ENCODE results near the gene TTC22. TPM values are rescaled to one million over a fixed set of nuclear protein-coding genes. Genes with fewer than 3 reads are reported as not detected.
A peak's percentile ranks its signal among the peaks of the same experiment; 100 is the strongest.

The TTC22 gene
- polyA plus RNA-seq (ENCODE audit: insufficient read length in 10 of 10), result 1 to 10 TPM in 2 of 10 donors, under 1 TPM in 5, not detected in 3; 0.06 to 1.7 (median 0.23) TPM
- long read RNA-seq, donor 1, result 0 reads
- long read RNA-seq, donor 2, result 0 reads
- long read RNA-seq, donor 3, result 0 reads
- long read RNA-seq, donor 4, result 0 reads
- long read RNA-seq, donor 5, result 0 reads
- long read RNA-seq, donor 6, result 0 reads
- long read RNA-seq, donor 7, result 0 reads
- long read RNA-seq, donor 8, result 0 reads
- long read RNA-seq, donor 9, result 0 reads

- no peak for DNase-seq
Measured at GRCh38 chr1:54800899-54801759, at the start of gene TTC22. Gene TTC22 (minus strand): TSS chr1:54801323. CDS start chr1:54801163, 160 bp downstream.

GRCh38 chr1:54850737-54851136 lies 49.6 kb upstream of the TTC22 start:
- peak; percentile 3 to 69 (median 15) for DNase-seq

- DNase-seq, result peak in 1 of 3 donors; percentile 5
Measured at GRCh38 chr1:54850069-54850730, 49.1 kb upstream of the TTC22 start.

GRCh38 chr1:54849219-54850068 lies 48.3 kb upstream of the TTC22 start:
- DNase-seq, result peak in 2 of 3 donors; percentile 23 to 48

- no peak for DNase-seq
Measured at GRCh38 chr1:54848134-54848948, 47.2 kb upstream of the TTC22 start.

- no peak for DNase-seq
Measured at GRCh38 chr1:54846716-54847284, 45.7 kb upstream of the TTC22 start.

- no peak for DNase-seq
Measured at GRCh38 chr1:54846301-54846700, 45.2 kb upstream of the TTC22 start.

GRCh38 chr1:54845772-54846171 lies 44.6 kb upstream of the TTC22 start:
- DNase-seq, result no peak

GRCh38 chr1:54844564-54844963 lies 43.4 kb upstream of the TTC22 start:
- no peak for DNase-seq

GRCh38 chr1:54843449-54843848 lies 42.3 kb upstream of the TTC22 start:
- no peak for DNase-seq

GRCh38 chr1:54842963-54843362 lies 41.8 kb upstream of the TTC22 start:
- DNase-seq, result no peak

- no peak for DNase-seq
Measured at GRCh38 chr1:54842206-54842915, 41.2 kb upstream of the TTC22 start.

GRCh38 chr1:54839824-54840223 lies 38.7 kb upstream of the TTC22 start:
- no peak for DNase-seq

- no peak for DNase-seq
Measured at GRCh38 chr1:54838565-54839180, 37.5 kb upstream of the TTC22 start.

GRCh38 chr1:54837002-54837853 lies 36.1 kb upstream of the TTC22 start:
- no peak for DNase-seq

GRCh38 chr1:54836594-54836993 lies 35.5 kb upstream of the TTC22 start:
- DNase-seq, result no peak

GRCh38 chr1:54835970-54836369 lies 34.8 kb upstream of the TTC22 start:
- DNase-seq, result no peak

Measured in muscle of back (tissue), 13 donors.